ENCODE results near the gene CPED1. TPM values are rescaled to one million over a fixed set of nuclear protein-coding genes. Genes with fewer than 3 reads are reported as not detected.

The CPED1 gene
- total RNA-seq, 2 donors from 2014 or later: 77.4 to 126 TPM

DNA sequence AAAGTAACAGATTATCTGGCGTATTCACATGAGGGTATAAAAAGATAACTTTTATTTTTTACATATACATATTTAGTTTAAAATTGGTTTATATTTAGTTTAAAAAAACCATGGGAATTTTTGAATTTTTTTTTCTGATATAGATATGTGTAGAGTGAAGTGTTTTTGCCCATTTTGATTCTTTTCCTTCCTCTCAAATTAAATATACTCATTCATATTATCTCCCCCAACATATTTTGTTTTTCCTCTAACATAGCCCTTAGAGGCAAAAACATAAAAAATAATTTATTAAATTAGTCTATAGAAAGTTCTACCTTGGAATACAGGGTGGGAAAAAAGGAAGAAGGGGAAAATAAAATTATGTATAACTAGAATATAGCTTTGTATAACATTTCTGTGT is 137.7 kb downstream of the CPED1 start:
- H3K36me3 ChIP-seq: peaks cover 9% of the 10 kb centered on the region
- no peaks in the 10 kb centered on the region for H3K4me1 ChIP-seq (ENCODE audit: control insufficient read depth in 1 of 2, low read depth in 2 of 2)
- ATAC-seq (ENCODE audit: insufficient number of reproducible peaks, low FRiP score, low read depth) (no peak), DNase-seq (ENCODE audit: low spot score) (no peak)
- no peaks in the 10 kb centered on the region for H3K27me3 ChIP-seq (replicated peaks; ENCODE audit: insufficient read depth)
- no peaks in the 10 kb centered on the region for H3K9me3 ChIP-seq
- no peak overlapping the region for H3K27ac ChIP-seq
- TF ChIP-seq, protein P1, sequence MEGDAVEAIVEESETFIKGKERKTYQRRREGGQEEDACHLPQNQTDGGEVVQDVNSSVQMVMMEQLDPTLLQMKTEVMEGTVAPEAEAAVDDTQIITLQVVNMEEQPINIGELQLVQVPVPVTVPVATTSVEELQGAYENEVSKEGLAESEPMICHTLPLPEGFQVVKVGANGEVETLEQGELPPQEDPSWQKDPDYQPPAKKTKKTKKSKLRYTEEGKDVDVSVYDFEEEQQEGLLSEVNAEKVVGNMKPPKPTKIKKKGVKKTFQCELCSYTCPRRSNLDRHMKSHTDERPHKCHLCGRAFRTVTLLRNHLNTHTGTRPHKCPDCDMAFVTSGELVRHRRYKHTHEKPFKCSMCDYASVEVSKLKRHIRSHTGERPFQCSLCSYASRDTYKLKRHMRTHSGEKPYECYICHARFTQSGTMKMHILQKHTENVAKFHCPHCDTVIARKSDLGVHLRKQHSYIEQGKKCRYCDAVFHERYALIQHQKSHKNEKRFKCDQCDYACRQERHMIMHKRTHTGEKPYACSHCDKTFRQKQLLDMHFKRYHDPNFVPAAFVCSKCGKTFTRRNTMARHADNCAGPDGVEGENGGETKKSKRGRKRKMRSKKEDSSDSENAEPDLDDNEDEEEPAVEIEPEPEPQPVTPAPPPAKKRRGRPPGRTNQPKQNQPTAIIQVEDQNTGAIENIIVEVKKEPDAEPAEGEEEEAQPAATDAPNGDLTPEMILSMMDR (IDR thresholded peaks at IDR 0.05): no peak
- H3K4me3 ChIP-seq: no peak overlapping the region

DNA sequence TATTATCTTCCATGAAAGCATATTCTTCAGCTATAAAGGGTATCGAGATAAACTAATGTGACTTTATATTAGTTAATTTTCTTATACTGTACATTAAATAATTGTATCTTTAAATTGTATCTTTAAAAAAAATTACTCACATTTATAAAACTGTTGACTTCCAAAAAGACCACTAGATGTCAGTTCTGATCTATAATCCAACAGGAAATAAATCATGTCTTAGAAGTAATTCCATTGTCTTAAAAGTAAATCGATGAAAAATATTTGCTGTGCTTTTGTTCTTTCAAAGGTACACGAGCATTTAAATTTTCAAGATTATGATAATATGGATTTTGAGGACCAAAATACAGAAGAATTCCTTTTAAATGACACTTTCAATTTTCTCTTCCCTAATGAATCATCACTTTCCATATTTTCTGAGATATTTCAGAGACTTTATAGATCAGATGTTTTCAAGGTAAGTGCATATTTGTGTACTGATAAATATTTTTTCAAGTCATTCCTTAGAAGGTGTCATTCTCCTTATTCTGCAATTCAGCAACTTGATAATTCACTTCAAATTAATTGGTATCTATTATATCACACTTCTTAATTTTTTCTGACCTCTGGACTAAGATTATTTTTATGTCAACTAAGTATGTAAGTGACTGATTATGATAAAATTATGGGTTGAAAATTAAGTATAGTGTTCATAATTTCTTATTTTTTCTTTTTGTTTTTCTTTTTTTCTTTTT is 138.5 kb downstream of the CPED1 start:
- no peak for DNase-seq (ENCODE audit: low spot score)
- H3K36me3 ChIP-seq: peaks cover 9% of the 10 kb centered on the region
- TF ChIP-seq, protein P1 (IDR thresholded peaks at IDR 0.05): no peak
- no peaks in the 10 kb centered on the region for H3K27me3 ChIP-seq (replicated peaks; ENCODE audit: insufficient read depth)
- H3K9me3 ChIP-seq: no peaks in the 10 kb centered on the region
- no peak overlapping the region for H3K27ac ChIP-seq
- no peaks in the 10 kb centered on the region for H3K4me1 ChIP-seq (ENCODE audit: control insufficient read depth in 1 of 2, low read depth in 2 of 2)
- no peak for ATAC-seq (ENCODE audit: insufficient number of reproducible peaks, low FRiP score, low read depth)
- no peak overlapping the region for H3K4me3 ChIP-seq

DNA sequence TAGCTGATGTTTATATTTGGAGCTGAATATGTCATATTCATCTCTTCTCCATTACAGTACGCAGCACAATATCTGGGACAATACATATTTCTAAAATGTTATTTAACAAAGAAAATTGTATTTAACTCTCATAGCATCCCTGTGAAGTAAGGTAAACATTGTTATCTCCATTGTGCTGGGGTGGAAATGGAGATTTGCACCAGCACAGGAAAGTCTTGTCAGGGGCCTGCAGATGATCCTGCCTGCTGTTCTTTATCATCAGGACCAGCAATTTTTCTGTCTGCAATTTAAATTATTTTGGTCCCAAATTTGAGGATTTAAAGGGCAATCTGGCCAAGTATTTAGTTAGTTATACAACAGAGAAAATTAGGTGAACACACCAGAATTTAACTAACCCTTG is 144.4 kb downstream of the CPED1 start:
- TF ChIP-seq, protein P1 (IDR thresholded peaks at IDR 0.05): no peak
- H3K4me3 ChIP-seq: no peak overlapping the region
- no peaks in the 10 kb centered on the region for H3K27me3 ChIP-seq (replicated peaks; ENCODE audit: insufficient read depth)
- peaks cover 19% of the 10 kb centered on the region for H3K36me3 ChIP-seq
- no peaks in the 10 kb centered on the region for H3K4me1 ChIP-seq (ENCODE audit: control insufficient read depth in 1 of 2, low read depth in 2 of 2)
- ATAC-seq (ENCODE audit: insufficient number of reproducible peaks, low FRiP score, low read depth) (no peak), DNase-seq (ENCODE audit: low spot score) (no peak)
- no peaks in the 10 kb centered on the region for H3K9me3 ChIP-seq
- no peak overlapping the region for H3K27ac ChIP-seq

DNA sequence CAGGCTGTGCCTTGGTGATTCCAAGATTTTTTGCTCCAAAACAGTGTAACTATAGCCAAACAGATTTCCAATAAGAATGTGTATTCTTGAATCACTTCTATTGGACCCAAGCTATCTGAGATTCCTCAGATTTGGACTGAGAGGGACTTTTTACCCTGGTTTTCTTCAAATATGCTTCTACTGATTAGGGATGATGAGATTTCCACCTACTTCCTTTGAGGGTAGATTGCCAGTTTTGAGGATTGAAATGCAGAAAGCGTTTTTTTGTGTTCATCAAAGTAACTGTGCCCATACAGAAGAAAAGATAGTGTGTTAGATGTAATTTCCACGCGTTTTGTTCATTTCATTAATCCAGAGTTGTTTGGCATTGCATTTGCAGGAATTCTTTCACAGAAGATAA is 144.9 kb downstream of the CPED1 start:
- no peak for DNase-seq (ENCODE audit: low spot score)
- Histone ChIP-seq H3K9me3 (no peaks in the 10 kb centered on the region), H3K4me1 (ENCODE audit: control insufficient read depth in 1 of 2, low read depth in 2 of 2) (no peaks in the 10 kb centered on the region), H3K27ac (no peak overlapping the region), H3K4me3 (no peak overlapping the region), H3K36me3 (peaks cover 24% of the 10 kb centered on the region), H3K27me3 (replicated peaks; ENCODE audit: insufficient read depth) (no peaks in the 10 kb centered on the region)
- TF ChIP-seq, protein P1 (IDR thresholded peaks at IDR 0.05): no peak
- ATAC-seq (ENCODE audit: insufficient number of reproducible peaks, low FRiP score, low read depth): no peak

DNA sequence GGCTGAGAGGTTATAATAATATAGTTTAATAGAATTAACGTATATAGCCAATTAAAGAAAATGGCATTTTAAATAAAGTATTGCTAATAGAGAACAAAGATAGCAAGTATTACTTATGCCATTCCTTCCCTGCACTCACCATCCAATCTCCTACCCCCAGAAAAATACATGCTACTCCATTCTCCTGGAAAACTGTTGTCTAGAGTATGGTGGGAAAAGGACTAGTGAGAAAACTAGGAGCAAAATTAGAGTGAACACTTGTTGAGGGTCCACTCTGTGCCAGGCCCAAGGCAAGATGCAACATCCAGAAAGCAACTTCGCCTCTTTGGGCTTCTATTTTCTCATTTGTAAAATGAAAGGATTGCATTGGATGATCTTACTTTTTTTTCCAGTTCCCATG is 149.1 kb downstream of the CPED1 start:
- TF ChIP-seq, protein P1 (IDR thresholded peaks at IDR 0.05): no peak
- H3K4me1 ChIP-seq (ENCODE audit: control insufficient read depth in 1 of 2, low read depth in 2 of 2): no peaks in the 10 kb centered on the region
- no peaks in the 10 kb centered on the region for H3K9me3 ChIP-seq
- H3K27me3 ChIP-seq (replicated peaks; ENCODE audit: insufficient read depth): no peaks in the 10 kb centered on the region
- H3K36me3 ChIP-seq: peaks cover 13% of the 10 kb centered on the region
- H3K4me3 ChIP-seq: no peak overlapping the region
- DNase-seq (ENCODE audit: low spot score) (no peak), ATAC-seq (ENCODE audit: insufficient number of reproducible peaks, low FRiP score, low read depth) (no peak)
- no peak overlapping the region for H3K27ac ChIP-seq
